Loucy (cell line): Measurements from ENCODE around the gene FHIT.

Experiments
- H2AFZ ChIP-seq: fragments of 200-600 bp; sonication (generic); 2 replicates; pipeline ENCODE4 v1.6.0; 2016; ENCODE audit warnings: antibody characterized with exemption, mild to moderate bottlenecking, low read length, moderate library complexity
- H3F3A ChIP-seq: fragments of 200-600 bp; 2 replicates; pipeline ENCODE4 v1.6.0; 2016; ENCODE audit warnings: antibody characterized with exemption, low read depth, mild to moderate bottlenecking
- H3K27me3 ChIP-seq: fragments of 200-600 bp; sonication (generic); 2 replicates; pipeline ENCODE4 v1.6.1; 2014; ENCODE audit warnings: low read length, mild to moderate bottlenecking; ENCODE audit not compliant: insufficient read depth, poor library complexity, severe bottlenecking
- H3K36me3 ChIP-seq: fragments of 200-600 bp; sonication (generic); 2 replicates; pipeline ENCODE4 v1.6.1; 2016; ENCODE audit warnings: low read length; ENCODE audit not compliant: insufficient read depth
- H3K4me1 ChIP-seq: fragments of 200-600 bp; sonication (generic); 2 replicates; pipeline ENCODE4 v1.5.1; 2014; ENCODE audit warnings: low read length, mild to moderate bottlenecking; ENCODE audit not compliant: insufficient read depth, poor library complexity, severe bottlenecking
- H3K4me2 ChIP-seq: fragments of 200-600 bp; sonication (generic); 2 replicates; pipeline ENCODE4 v1.6.0; 2014; ENCODE audit warnings: antibody characterized with exemption, low read length, low read depth, mild to moderate bottlenecking; ENCODE audit not compliant: poor library complexity, severe bottlenecking
- H3K4me3 ChIP-seq: fragments of 200-600 bp; sonication (generic); 2 replicates; pipeline ENCODE4 v1.5.1; 2014; ENCODE audit warnings: low read length, mild to moderate bottlenecking, mixed read lengths; ENCODE audit not compliant: poor library complexity, severe bottlenecking
- H3K79me2 ChIP-seq: fragments of 200-600 bp; sonication (generic); 2 replicates; pipeline ENCODE4 v1.6.1; 2014; ENCODE audit warnings: low read length; ENCODE audit not compliant: insufficient read depth
- H3K9ac ChIP-seq: fragments of 200-600 bp; sonication (generic); 2 replicates; pipeline ENCODE4 v1.6.0; 2014; ENCODE audit warnings: mild to moderate bottlenecking, low read depth, low read length, moderate library complexity; ENCODE audit not compliant: poor library complexity, severe bottlenecking
- H3K9me2 ChIP-seq: fragments of 200-600 bp; sonication (generic); replicated peaks from 2 replicates; pipeline ENCODE4 v1.6.1; 2016; ENCODE audit warnings: low read depth, low read length, mixed read lengths
- H3K9me3 ChIP-seq: fragments of 200-600 bp; sonication (generic); 2 replicates; pipeline ENCODE4 v1.6.1; 2014; ENCODE audit warnings: mild to moderate bottlenecking, antibody characterized with exemption, low read length, low read depth; ENCODE audit not compliant: insufficient read depth
- H4K20me1 ChIP-seq: fragments of 200-600 bp; sonication (generic); 2 replicates; pipeline ENCODE4 v1.6.0; 2014; ENCODE audit warnings: antibody characterized with exemption, low read length, mild to moderate bottlenecking; ENCODE audit not compliant: insufficient read depth, poor library complexity, severe bottlenecking
- EZH2phosphoT487 ChIP-seq: fragments of 200-600 bp; IDR thresholded peaks from 2 replicates; pipeline ENCODE4 v1.6.1; 2018; ENCODE audit warnings: antibody characterized with exemption, mild to moderate bottlenecking, moderate library complexity, borderline replicate concordance
- TF ChIP-seq, protein P1 (sequence below): fragments of 200-600 bp; sonication (generic); conservative IDR thresholded peaks from 2 replicates; pipeline ENCODE4 v1.5.1; 2014; ENCODE audit warnings: mild to moderate bottlenecking, antibody characterized with exemption, low read length

Gene FHIT

GRCh38 chr3:60364475-60364874, 886.8 kb downstream of the FHIT start:
- Histone ChIP-seq H3K9me2 (no peaks in the 10 kb centered on the region), H2AFZ (no peak overlapping the region), H3K27me3 (no peaks in the 10 kb centered on the region), H3K4me3 (no peak overlapping the region), H3K36me3 (no peaks in the 10 kb centered on the region), H3K4me2 (no peak overlapping the region), H3K9ac (no peak overlapping the region), H4K20me1 (no peaks in the 10 kb centered on the region), H3K9me3 (no peaks in the 10 kb centered on the region), H3K79me2 (no peaks in the 10 kb centered on the region), H3F3A (no peaks in the 10 kb centered on the region), H3K4me1 (no peaks in the 10 kb centered on the region)
- TF ChIP-seq, protein P1, sequence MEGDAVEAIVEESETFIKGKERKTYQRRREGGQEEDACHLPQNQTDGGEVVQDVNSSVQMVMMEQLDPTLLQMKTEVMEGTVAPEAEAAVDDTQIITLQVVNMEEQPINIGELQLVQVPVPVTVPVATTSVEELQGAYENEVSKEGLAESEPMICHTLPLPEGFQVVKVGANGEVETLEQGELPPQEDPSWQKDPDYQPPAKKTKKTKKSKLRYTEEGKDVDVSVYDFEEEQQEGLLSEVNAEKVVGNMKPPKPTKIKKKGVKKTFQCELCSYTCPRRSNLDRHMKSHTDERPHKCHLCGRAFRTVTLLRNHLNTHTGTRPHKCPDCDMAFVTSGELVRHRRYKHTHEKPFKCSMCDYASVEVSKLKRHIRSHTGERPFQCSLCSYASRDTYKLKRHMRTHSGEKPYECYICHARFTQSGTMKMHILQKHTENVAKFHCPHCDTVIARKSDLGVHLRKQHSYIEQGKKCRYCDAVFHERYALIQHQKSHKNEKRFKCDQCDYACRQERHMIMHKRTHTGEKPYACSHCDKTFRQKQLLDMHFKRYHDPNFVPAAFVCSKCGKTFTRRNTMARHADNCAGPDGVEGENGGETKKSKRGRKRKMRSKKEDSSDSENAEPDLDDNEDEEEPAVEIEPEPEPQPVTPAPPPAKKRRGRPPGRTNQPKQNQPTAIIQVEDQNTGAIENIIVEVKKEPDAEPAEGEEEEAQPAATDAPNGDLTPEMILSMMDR: no peak
- TF ChIP-seq EZH2phosphoT487: no peak

DNA sequence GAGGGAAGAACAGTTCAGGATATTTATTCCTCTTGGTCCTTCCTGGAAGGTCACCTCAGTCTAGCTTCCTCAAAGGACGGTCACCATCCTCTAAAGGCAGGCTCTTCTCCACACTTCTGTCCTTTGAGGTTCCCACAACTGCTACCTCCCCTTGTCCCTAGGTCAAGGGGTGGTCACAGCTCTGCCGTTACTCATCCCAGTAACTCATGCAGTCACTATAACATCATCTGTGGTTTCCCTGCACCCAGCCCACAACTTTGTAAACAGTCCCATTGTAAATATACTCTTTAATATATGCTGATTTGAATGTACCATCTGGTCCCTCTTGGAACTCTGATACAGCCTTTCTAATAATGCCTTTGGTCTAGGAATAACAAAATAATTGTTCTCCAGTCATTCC, 887.4 kb downstream of the FHIT start:
- no peaks in the 10 kb centered on the region for H4K20me1 ChIP-seq
- no peak overlapping the region for H3K9ac ChIP-seq
- TF ChIP-seq, protein P1: no peak
- no peak for TF ChIP-seq EZH2phosphoT487
- H3K79me2 ChIP-seq: no peaks in the 10 kb centered on the region
- H3K9me2 ChIP-seq: no peaks in the 10 kb centered on the region
- H3K36me3 ChIP-seq: no peaks in the 10 kb centered on the region
- H3F3A ChIP-seq: no peaks in the 10 kb centered on the region
- H3K4me3 ChIP-seq: no peak overlapping the region
- no peaks in the 10 kb centered on the region for H3K27me3 ChIP-seq
- H3K4me2 ChIP-seq: no peak overlapping the region
- H3K4me1 ChIP-seq: no peaks in the 10 kb centered on the region
- H3K9me3 ChIP-seq: no peaks in the 10 kb centered on the region
- no peak overlapping the region for H2AFZ ChIP-seq

- Histone ChIP-seq H3K9me3 (no peaks in the 10 kb centered on the region), H3K9me2 (no peaks in the 10 kb centered on the region), H3K4me1 (no peaks in the 10 kb centered on the region), H3K4me3 (no peak overlapping the region), H3K36me3 (no peaks in the 10 kb centered on the region), H3K9ac (no peak overlapping the region), H3K27me3 (no peaks in the 10 kb centered on the region), H3F3A (no peaks in the 10 kb centered on the region), H3K4me2 (no peak overlapping the region), H2AFZ (no peak overlapping the region), H4K20me1 (no peaks in the 10 kb centered on the region), H3K79me2 (no peaks in the 10 kb centered on the region)
- TF ChIP-seq EZH2phosphoT487: no peak
- TF ChIP-seq, protein P1: no peak
Observed at GRCh38 chr3:60355825-60356224, 895.4 kb downstream of the FHIT start.
